Right lung (tissue), 5 donors: Measurements from ENCODE around the gene UNC5C. TPM values are rescaled to one million over a fixed set of nuclear protein-coding genes. Genes with fewer than 3 reads are reported as not detected.

Source experiments
- DNase-seq, 2 donors: peaks; one replicate each; pipeline ENCODE4 v3.0.0-alpha.2; 2013
- polyA plus RNA-seq, 5 donors: library from polyadenylated mRNA; unstranded; fragments of 120-200 nt; gene quantifications; one replicate each; pipeline versions ENCODE4 v1.2.1 to v1.2.3, GENCODE V29; 2013; ENCODE audit warnings: inconsistent platforms in 1 of 5, low replicate concordance in 1 of 5; ENCODE audit not compliant: insufficient read length in 5 of 5, insufficient read depth in 1 of 5

Gene UNC5C
- polyA plus RNA-seq, 5 donors = 24.2 to 47.2 (median 42.8) TPM

GRCh38 chr4:95220205-95221175 lies 328.3 kb downstream of the UNC5C start:
- no peak for DNase-seq

- no peak for DNase-seq
Measured at GRCh38 chr4:95219109-95219508, 329.7 kb downstream of the UNC5C start.

GRCh38 chr4:95217197-95217596 lies 331.6 kb downstream of the UNC5C start:
- DNase-seq = no peak

GRCh38 chr4:95216636-95217035 lies 332.1 kb downstream of the UNC5C start:
- DNase-seq = no peak

- DNase-seq = no peak
Measured at GRCh38 chr4:95215991-95216605, 332.7 kb downstream of the UNC5C start.

GRCh38 chr4:95215043-95215442 lies 333.7 kb downstream of the UNC5C start:
- no peak for DNase-seq

GRCh38 chr4:95214408-95214807 lies 334.4 kb downstream of the UNC5C start:
- DNase-seq = no peak

- DNase-seq = peak in 1 of 2 donors; percentile 14
Measured at GRCh38 chr4:95213366-95213765, 335.4 kb downstream of the UNC5C start.

GRCh38 chr4:95212692-95213091 lies 336.1 kb downstream of the UNC5C start:
- no peak for DNase-seq

- no peak for DNase-seq
Measured at GRCh38 chr4:95209927-95210326, 338.8 kb downstream of the UNC5C start.

- no peak for DNase-seq
Measured at GRCh38 chr4:95204873-95205272, 343.9 kb downstream of the UNC5C start.

GRCh38 chr4:95204267-95204844 lies 344.4 kb downstream of the UNC5C start:
- DNase-seq = no peak

- no peak for DNase-seq
Measured at GRCh38 chr4:95198961-95199360, 349.8 kb downstream of the UNC5C start.

- no peak for DNase-seq
Measured at GRCh38 chr4:95197353-95197752, 351.4 kb downstream of the UNC5C start.

- DNase-seq = no peak
Measured at GRCh38 chr4:95193391-95194224, 355.2 kb downstream of the UNC5C start.

GRCh38 chr4:95191537-95191936 lies 357.2 kb downstream of the UNC5C start:
- DNase-seq = no peak

- DNase-seq = no peak
Measured at GRCh38 chr4:95190751-95191436, 357.9 kb downstream of the UNC5C start.

- DNase-seq = no peak
Measured at GRCh38 chr4:95188701-95189370, 359.9 kb downstream of the UNC5C start.

- DNase-seq = no peak
Measured at GRCh38 chr4:95186666-95187065, 362.1 kb downstream of the UNC5C start.

- no peak for DNase-seq
Measured at GRCh38 chr4:95183656-95184408, 364.9 kb downstream of the UNC5C start.
